ENCODE data around the gene CCDC68.

The CCDC68 gene

DNA sequence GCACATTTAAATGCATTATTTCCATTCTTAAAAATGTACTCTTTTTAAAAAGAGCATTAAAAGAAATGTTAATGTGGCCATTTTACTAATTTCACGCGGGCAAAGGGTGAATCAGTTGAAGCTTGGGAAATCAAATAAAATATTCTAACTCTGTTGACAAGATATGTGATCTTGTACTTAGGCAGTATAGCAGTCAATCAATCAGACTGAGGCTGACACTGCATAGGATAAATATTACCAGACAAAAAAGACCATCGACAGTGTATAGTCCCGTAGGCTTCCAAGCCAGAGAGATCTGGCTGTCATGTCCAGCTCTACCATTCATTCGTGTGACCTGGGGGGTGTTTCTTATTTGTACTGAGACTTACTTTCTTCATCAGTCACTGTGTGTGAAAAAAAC is 39.8 kb upstream of the CCDC68 start:
- DNase-seq (ENCODE audit: low read depth) = no peak
- no peak overlapping the region for H3K4me3 ChIP-seq (ENCODE audit: low read depth, low read length)
- TF ChIP-seq, protein P1, sequence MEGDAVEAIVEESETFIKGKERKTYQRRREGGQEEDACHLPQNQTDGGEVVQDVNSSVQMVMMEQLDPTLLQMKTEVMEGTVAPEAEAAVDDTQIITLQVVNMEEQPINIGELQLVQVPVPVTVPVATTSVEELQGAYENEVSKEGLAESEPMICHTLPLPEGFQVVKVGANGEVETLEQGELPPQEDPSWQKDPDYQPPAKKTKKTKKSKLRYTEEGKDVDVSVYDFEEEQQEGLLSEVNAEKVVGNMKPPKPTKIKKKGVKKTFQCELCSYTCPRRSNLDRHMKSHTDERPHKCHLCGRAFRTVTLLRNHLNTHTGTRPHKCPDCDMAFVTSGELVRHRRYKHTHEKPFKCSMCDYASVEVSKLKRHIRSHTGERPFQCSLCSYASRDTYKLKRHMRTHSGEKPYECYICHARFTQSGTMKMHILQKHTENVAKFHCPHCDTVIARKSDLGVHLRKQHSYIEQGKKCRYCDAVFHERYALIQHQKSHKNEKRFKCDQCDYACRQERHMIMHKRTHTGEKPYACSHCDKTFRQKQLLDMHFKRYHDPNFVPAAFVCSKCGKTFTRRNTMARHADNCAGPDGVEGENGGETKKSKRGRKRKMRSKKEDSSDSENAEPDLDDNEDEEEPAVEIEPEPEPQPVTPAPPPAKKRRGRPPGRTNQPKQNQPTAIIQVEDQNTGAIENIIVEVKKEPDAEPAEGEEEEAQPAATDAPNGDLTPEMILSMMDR (IDR thresholded peaks at IDR 0.05; ENCODE audit: low read depth, low read length, missing control alignments) = no peak

DNA sequence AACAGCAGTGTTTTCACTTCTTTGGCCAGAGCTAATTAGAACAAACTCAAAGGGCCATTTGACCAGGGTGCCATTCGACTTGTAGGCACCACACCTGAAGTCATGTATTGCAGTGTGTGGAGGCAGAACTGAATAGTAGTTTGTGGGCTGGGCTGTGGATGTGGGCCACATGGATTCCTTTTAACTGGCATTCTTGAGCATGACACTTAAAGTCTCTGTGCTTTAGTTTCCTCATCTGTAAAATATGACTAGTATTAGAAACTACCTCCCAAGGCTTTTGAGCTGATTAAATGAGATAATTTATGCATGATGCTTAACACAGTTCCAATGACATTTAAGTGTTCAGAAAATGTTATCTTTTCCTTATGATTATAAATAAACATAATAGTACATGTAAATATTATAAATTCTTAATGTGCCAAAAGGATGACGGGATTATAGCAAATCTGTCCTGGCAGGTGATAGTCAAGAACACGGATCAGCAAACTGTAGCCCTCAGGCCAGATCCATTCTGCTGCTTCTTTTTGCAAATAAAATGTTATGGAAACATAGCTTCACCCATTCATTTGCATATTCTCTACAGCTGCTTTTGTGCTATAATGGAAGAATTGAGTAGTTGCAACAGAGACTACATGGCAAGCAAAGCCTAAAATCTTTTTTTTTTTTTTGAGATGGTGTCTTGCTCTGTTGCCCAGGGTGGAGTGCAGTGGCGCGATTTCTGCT is 36.3 kb upstream of the CCDC68 start:
- no peak overlapping the region for H3K4me3 ChIP-seq (ENCODE audit: low read depth, low read length)
- TF ChIP-seq, protein P1 (IDR thresholded peaks at IDR 0.05; ENCODE audit: low read depth, low read length, missing control alignments) = no peak
- no peak for DNase-seq (ENCODE audit: low read depth)

DNA sequence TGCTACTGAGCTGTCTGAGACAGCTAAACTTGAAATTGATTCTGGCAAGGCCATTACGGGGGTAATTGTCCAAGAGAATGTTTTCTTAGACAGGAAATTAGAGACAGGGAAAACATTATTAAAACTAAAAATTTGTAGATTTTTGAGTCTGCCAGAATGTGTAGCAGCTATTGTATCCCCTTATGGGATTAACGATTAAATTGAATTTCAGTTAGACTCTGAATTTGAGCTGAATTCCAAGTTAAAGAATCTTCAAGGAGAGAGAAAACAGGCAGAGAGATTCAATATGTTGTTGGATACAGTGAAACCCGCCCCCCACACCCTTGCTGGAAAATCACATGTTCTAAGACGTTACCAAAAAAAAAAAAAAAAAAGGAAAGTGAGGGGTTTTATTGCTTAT is 32.7 kb upstream of the CCDC68 start:
- H3K4me3 ChIP-seq (ENCODE audit: low read depth, low read length) = no peak overlapping the region
- TF ChIP-seq, protein P1 (IDR thresholded peaks at IDR 0.05; ENCODE audit: low read depth, low read length, missing control alignments) = no peak
- DNase-seq (ENCODE audit: low read depth) = no peak

DNA sequence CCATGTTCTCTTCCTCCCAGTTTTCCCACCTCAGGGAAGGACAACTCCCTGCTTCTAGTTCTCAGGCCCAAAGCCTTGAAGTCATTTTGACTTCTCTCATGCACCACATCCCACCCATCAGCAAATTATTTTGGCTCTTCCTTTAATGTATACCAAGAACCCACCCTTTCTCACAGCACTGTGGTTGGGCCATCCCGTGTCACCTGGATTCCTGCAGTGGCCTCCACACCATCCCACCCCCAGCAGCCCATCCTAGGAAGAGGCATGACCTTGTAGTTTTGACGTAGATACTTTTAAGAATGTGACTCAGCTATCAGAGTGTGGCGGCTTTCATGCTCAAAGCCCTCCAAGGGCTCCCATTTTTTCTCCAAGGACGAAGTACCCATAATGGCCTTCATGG is 25.6 kb upstream of the CCDC68 start:
- TF ChIP-seq, protein P1 (IDR thresholded peaks at IDR 0.05; ENCODE audit: low read depth, low read length, missing control alignments) = no peak
- H3K4me3 ChIP-seq (ENCODE audit: low read depth, low read length) = no peak overlapping the region
- DNase-seq (ENCODE audit: low read depth) = no peak

DNA sequence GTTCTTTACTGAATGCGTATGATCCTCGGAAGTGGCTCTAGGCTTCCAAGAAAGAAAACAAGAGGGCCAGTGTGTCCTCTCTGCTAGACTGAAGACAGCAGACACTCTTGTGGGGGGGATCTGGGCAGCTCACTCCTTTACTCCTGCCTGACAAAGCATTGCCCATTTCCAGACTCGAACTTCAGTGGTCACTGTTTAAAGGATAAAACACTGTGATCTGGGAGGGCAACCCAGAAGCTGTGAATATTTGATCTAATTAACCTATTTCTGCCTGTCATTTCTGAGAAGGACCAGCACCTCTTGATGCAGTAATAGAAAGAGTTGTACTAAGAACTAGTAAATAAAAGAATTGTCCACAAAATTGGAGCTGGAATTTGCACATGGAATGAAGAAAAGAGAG is 24.5 kb upstream of the CCDC68 start:
- no peak for DNase-seq (ENCODE audit: low read depth)
- no peak overlapping the region for H3K4me3 ChIP-seq (ENCODE audit: low read depth, low read length)
- TF ChIP-seq, protein P1 (IDR thresholded peaks at IDR 0.05; ENCODE audit: low read depth, low read length, missing control alignments) = no peak

DNA sequence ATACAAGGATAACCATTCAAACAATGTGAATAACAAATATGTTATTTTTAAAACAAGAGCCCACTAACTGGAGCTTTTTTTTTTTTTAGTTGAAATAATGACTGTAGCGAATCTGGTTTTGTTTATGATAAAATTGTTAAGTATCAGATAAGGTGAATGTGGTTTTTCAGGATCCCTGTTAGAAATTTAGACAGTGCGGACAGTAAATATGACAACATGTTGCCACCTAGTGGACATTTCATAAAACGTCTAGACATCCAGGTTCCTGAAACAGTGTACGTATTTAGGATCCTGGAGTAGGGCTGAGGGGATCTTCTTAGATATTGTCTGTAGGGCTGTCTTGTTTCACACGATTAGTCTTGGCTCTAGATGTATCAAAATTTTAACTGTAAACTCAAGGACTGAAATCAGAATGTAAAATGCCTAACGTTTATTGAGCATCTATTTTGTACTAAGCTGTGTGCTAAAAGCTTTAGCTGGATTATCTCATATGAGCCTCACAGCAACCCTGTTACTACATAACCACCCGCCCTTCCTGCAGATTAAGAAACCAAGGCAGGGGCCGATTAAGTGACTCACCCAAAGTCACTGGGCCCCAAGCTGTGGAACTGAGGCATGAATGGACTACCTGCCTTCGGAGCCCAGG is 23.9 kb upstream of the CCDC68 start:
- DNase-seq (ENCODE audit: low read depth) = peak; percentile 10

More for the DNA sequence above, 23.9 kb upstream of the CCDC68 start:
- TF ChIP-seq, protein P1 (IDR thresholded peaks at IDR 0.05; ENCODE audit: low read depth, low read length, missing control alignments) = peak; percentile 53
- H3K4me3 ChIP-seq (ENCODE audit: low read depth, low read length) = no peak overlapping the region

All from GM12864 (cell line).